GM12891 (cell line): ENCODE data around the gene CA10.

Experiments
- PAX5 ChIP-seq: IDR thresholded peaks from 2 replicates; pipeline ENCODE4 v1.6.1; 2011; ENCODE audit warnings: low read length, moderate library complexity, mild to moderate bottlenecking; ENCODE audit not compliant: insufficient read depth, severe bottlenecking
- POLR2A ChIP-seq: IDR thresholded peaks from 2 replicates; pipeline ENCODE4 v1.6.1; 2011; ENCODE audit warnings: low read depth, low read length, control low read depth
- POLR2AphosphoS5 ChIP-seq: IDR thresholded peaks from 2 replicates; pipeline ENCODE4 v1.6.1; 2011; ENCODE audit warnings: low read depth, low read length, control low read depth
- SPI1 ChIP-seq: IDR thresholded peaks from 2 replicates; pipeline ENCODE4 v1.6.1; 2011; ENCODE audit warnings: low read depth, low read length, control low read depth
- TAF1 ChIP-seq: IDR thresholded peaks from 2 replicates; pipeline ENCODE4 v1.6.1; 2011; ENCODE audit warnings: low read depth, low read length, control low read depth

GRCh38 chr17:51841669-51842068 lies 316.8 kb downstream of the CA10 start:
- no peak for TF ChIP-seq POLR2A
- no peak for TF ChIP-seq PAX5
- TF ChIP-seq TAF1, result no peak
- TF ChIP-seq POLR2AphosphoS5, result no peak
- TF ChIP-seq SPI1, result no peak
